ENCODE data around the gene MXD4. TPM values are rescaled to one million over a fixed set of nuclear protein-coding genes. Genes with fewer than 3 reads are reported as not detected.

MXD4 gene
- total RNA-seq, 1 donor from 2014 or later = 31.5 TPM

GRCh38 chr4:2267841-2268240 is 5.9 kb upstream of the MXD4 start:
- ATAC-seq (ENCODE audit: poor library complexity) (no peak), DNase-seq (no peak)
- intact Hi-C loops (cut with DNase I) = loop anchor here (10.0 kb wide), 1 partner anchor 147 kb away; the partner anchor contains the start of genes CFAP99 and ZFYVE28

GRCh38 chr4:2267320-2267811 is 5.5 kb upstream of the MXD4 start:
- ATAC-seq (ENCODE audit: poor library complexity) = no peak
- intact Hi-C loops (cut with DNase I) = loop anchor here (10.0 kb wide), 1 partner anchor 147 kb away; the partner anchor contains the start of genes CFAP99 and ZFYVE28
- DNase-seq = no peak

GRCh38 chr4:2266821-2267220 is 4.9 kb upstream of the MXD4 start:
- no peak for ATAC-seq (ENCODE audit: poor library complexity)

GRCh38 chr4:2266181-2266580 is 4.3 kb upstream of the MXD4 start:
- DNase-seq = peak; percentile 87
- peak; percentile 43 for ATAC-seq (ENCODE audit: poor library complexity)
- intact Hi-C loops (cut with DNase I) = loop anchor here (10.0 kb wide), 1 partner anchor 149 kb away; the partner anchor contains the start of genes CFAP99 and ZFYVE28

More at GRCh38 chr4:2266821-2267220, 4.9 kb upstream of the MXD4 start:
- no peak for DNase-seq
- intact Hi-C loops (cut with DNase I) = loop anchor here (10.0 kb wide), 1 partner anchor 148 kb away; the partner anchor contains the start of genes CFAP99 and ZFYVE28

- DNase-seq = peak; percentile 38
- intact Hi-C loops (cut with DNase I) = loop anchor here (10.0 kb wide), 1 partner anchor 149 kb away; the partner anchor contains the start of genes CFAP99 and ZFYVE28
- no peak for ATAC-seq (ENCODE audit: poor library complexity)
Measured at GRCh38 chr4:2265113-2266110, 3.5 kb upstream of the MXD4 start.

GRCh38 chr4:2264481-2265041 is 2.7 kb upstream of the MXD4 start:
- ATAC-seq (ENCODE audit: poor library complexity) (no peak), DNase-seq (peak; percentile 39)
- intact Hi-C loops (cut with DNase I) = loop anchor here (10.0 kb wide), 1 partner anchor 150 kb away; the partner anchor contains the start of genes CFAP99 and ZFYVE28

GRCh38 chr4:2263926-2264321 is 2.0 kb upstream of the MXD4 start:
- no peak for ATAC-seq (ENCODE audit: poor library complexity)
- intact Hi-C loops (cut with DNase I) = loop anchor here (10.0 kb wide), 1 partner anchor 151 kb away; the partner anchor contains the start of genes CFAP99 and ZFYVE28
- peak; percentile 38 for DNase-seq

- intact Hi-C loops (cut with DNase I) = loop anchor here (10.0 kb wide), 1 partner anchor 152 kb away; the partner anchor contains the start of genes CFAP99 and ZFYVE28
- DNase-seq = no peak
- no peak for ATAC-seq (ENCODE audit: poor library complexity)
Measured at GRCh38 chr4:2262944-2263250, 988 bp upstream of the MXD4 start.

- intact Hi-C loops (cut with DNase I) = loop anchor here (10.0 kb wide), 1 partner anchor 152 kb away; the partner anchor contains the start of genes CFAP99 and ZFYVE28
- ATAC-seq (ENCODE audit: poor library complexity) (peak; percentile 91), DNase-seq (peak; percentile 100)
Measured at GRCh38 chr4:2262145-2262943, 435 bp upstream of the MXD4 start.

GRCh38 chr4:2261110-2261852 is 628 bp downstream of the MXD4 start:
- no peak for ATAC-seq (ENCODE audit: poor library complexity)
- DNase-seq = peak; percentile 81
- intact Hi-C loops (cut with DNase I) = loop anchor here (10.0 kb wide), 1 partner anchor 154 kb away; the partner anchor contains the start of genes CFAP99 and ZFYVE28

GRCh38 chr4:2260344-2261109 is 1.4 kb downstream of the MXD4 start:
- ATAC-seq (ENCODE audit: poor library complexity) (no peak), DNase-seq (peak; percentile 44)
- intact Hi-C loops (cut with DNase I) = loop anchor here (10.0 kb wide), 1 partner anchor 154 kb away; the partner anchor contains the start of genes CFAP99 and ZFYVE28

GRCh38 chr4:2259541-2260343 is 2.2 kb downstream of the MXD4 start:
- intact Hi-C loops (cut with DNase I) = loop anchor here (10.0 kb wide), 1 partner anchor 155 kb away; the partner anchor contains the start of genes CFAP99 and ZFYVE28
- ATAC-seq (ENCODE audit: poor library complexity) (no peak), DNase-seq (peak; percentile 33)

GRCh38 chr4:2259036-2259540 is 2.8 kb downstream of the MXD4 start:
- intact Hi-C loops (cut with DNase I) = no loop called here
- ATAC-seq (ENCODE audit: poor library complexity) (no peak), DNase-seq (peak; percentile 50)

- intact Hi-C loops (cut with DNase I) = no loop called here
- DNase-seq (peak; percentile 40), ATAC-seq (ENCODE audit: poor library complexity) (no peak)
Measured at GRCh38 chr4:2258091-2259035, 3.5 kb downstream of the MXD4 start.

Measured in Right ventricle myocardium superior (tissue), 1 donor.